GM10266 (cell line): ENCODE data around the gene GALNT17.
"Not testable (repeated sequence)": the region's sequence is repeated elsewhere in the genome, so short reads cannot be mapped to it uniquely, and the experiment has no call there.

ENCODE experiments used
- DNase-seq: peaks from one replicate; pipeline ENCODE4 v3.0.0; 2012; ENCODE audit errors: extremely low spot score
- CTCF ChIP-seq: IDR thresholded peaks from 2 replicates; pipeline ENCODE4 v1.5.1; 2012; ENCODE audit warnings: mild to moderate bottlenecking, low read depth; ENCODE audit not compliant: control insufficient read depth, insufficient read depth; ENCODE audit errors: missing control alignments

GALNT17 gene

GRCh38 chr7:71625545-71625944 is 493.6 kb downstream of the GALNT17 start:
- DNase-seq = no peak
- TF ChIP-seq CTCF = no peak

GRCh38 chr7:71626206-71626605 is 494.3 kb downstream of the GALNT17 start:
- no peak for DNase-seq
- no peak for TF ChIP-seq CTCF

- no peak for TF ChIP-seq CTCF
- no peak for DNase-seq
These were observed 495.7 kb downstream of the GALNT17 start for GRCh38 chr7:71627651-71628050.

GRCh38 chr7:71630516-71630915 is 498.6 kb downstream of the GALNT17 start:
- DNase-seq = no peak
- no peak for TF ChIP-seq CTCF

GRCh38 chr7:71633551-71634008 is 501.6 kb downstream of the GALNT17 start:
- no peak for DNase-seq
- TF ChIP-seq CTCF = no peak

- DNase-seq = not testable (repeated sequence)
These were observed 503.9 kb downstream of the GALNT17 start for GRCh38 chr7:71635849-71636248.

GRCh38 chr7:71636329-71636728 is 504.4 kb downstream of the GALNT17 start:
- TF ChIP-seq CTCF = no peak
- no peak for DNase-seq

GRCh38 chr7:71637578-71637977 is 505.6 kb downstream of the GALNT17 start:
- no peak for DNase-seq
- no peak for TF ChIP-seq CTCF
